EH (cell line): ENCODE measurements around the gene AREG.

ENCODE experiments used
- DNase-seq: peaks from one replicate; pipeline ENCODE4 v3.0.0-alpha.2; 2015; ENCODE audit warnings: low read depth

AREG gene

GRCh38 chr4:74433043-74433442, 11.9 kb upstream of the AREG start:
- peak; percentile 65 for DNase-seq

- peak; percentile 18 for DNase-seq
These were observed 11.3 kb upstream of the AREG start for GRCh38 chr4:74433541-74434172.

GRCh38 chr4:74435296-74435695, 9.6 kb upstream of the AREG start:
- no peak for DNase-seq

GRCh38 chr4:74437866-74438265, 7.1 kb upstream of the AREG start:
- no peak for DNase-seq

GRCh38 chr4:74438661-74439060, 6.3 kb upstream of the AREG start:
- DNase-seq, result no peak

- no peak for DNase-seq
These were observed 5.0 kb upstream of the AREG start for GRCh38 chr4:74439952-74440351.

GRCh38 chr4:74440356-74440755, 4.6 kb upstream of the AREG start:
- no peak for DNase-seq

GRCh38 chr4:74441744-74442143, 3.2 kb upstream of the AREG start:
- no peak for DNase-seq

- no peak for DNase-seq
These were observed 1.4 kb downstream of the AREG start for GRCh38 chr4:74446193-74446868.

GRCh38 chr4:74446896-74447295, 2.0 kb downstream of the AREG start:
- DNase-seq, result no peak

- no peak for DNase-seq
These were observed 2.8 kb downstream of the AREG start for GRCh38 chr4:74447636-74448233.

- peak; percentile 46 for DNase-seq
These were observed 4.8 kb downstream of the AREG start for GRCh38 chr4:74449571-74450297.

- no peak for DNase-seq
These were observed 5.4 kb downstream of the AREG start for GRCh38 chr4:74450298-74450683.

- peak; percentile 81 for DNase-seq
These were observed 6.3 kb downstream of the AREG start for GRCh38 chr4:74451214-74451661.

- no peak for DNase-seq
These were observed 8.2 kb downstream of the AREG start for GRCh38 chr4:74453037-74453635.

- no peak for DNase-seq
These were observed 9.2 kb downstream of the AREG start for GRCh38 chr4:74453829-74454742.

GRCh38 chr4:74455361-74456055, 10.6 kb downstream of the AREG start:
- no peak for DNase-seq

GRCh38 chr4:74456056-74456744, 11.3 kb downstream of the AREG start:
- DNase-seq, result no peak

- DNase-seq, result no peak
These were observed 12.0 kb downstream of the AREG start for GRCh38 chr4:74456849-74457395.

- DNase-seq, result no peak
These were observed 15.9 kb downstream of the AREG start for GRCh38 chr4:74460833-74461232.
